SKM-1 (cell line): Measurements from ENCODE around the gene KRT71.

Source experiments
- DNase-seq: peaks from one replicate; lab custom pipeline; 2025; ENCODE audit not compliant: unreplicated experiment; lab: John Stamatoyannopoulos, UW

The KRT71 gene

GRCh38 chr12:52499806-52500560, 53.0 kb downstream of the KRT71 start:
- DNase-seq, result no peak

GRCh38 chr12:52498946-52499345, 54.0 kb downstream of the KRT71 start:
- DNase-seq, result no peak

- no peak for DNase-seq
Observed at GRCh38 chr12:52497975-52498374, 55.0 kb downstream of the KRT71 start.

GRCh38 chr12:52496590-52497071, 56.3 kb downstream of the KRT71 start:
- no peak for DNase-seq

- DNase-seq, result no peak
Observed at GRCh38 chr12:52496054-52496453, 56.9 kb downstream of the KRT71 start.

GRCh38 chr12:52495389-52495788, 57.6 kb downstream of the KRT71 start:
- no peak for DNase-seq

GRCh38 chr12:52494518-52494917, 58.4 kb downstream of the KRT71 start:
- DNase-seq, result no peak

GRCh38 chr12:52494100-52494499, 58.8 kb downstream of the KRT71 start:
- no peak for DNase-seq
